ENCODE data around the gene PLXDC2.
A peak's percentile ranks its signal among the peaks of the same experiment; 100 is the strongest.

PLXDC2 gene

DNA sequence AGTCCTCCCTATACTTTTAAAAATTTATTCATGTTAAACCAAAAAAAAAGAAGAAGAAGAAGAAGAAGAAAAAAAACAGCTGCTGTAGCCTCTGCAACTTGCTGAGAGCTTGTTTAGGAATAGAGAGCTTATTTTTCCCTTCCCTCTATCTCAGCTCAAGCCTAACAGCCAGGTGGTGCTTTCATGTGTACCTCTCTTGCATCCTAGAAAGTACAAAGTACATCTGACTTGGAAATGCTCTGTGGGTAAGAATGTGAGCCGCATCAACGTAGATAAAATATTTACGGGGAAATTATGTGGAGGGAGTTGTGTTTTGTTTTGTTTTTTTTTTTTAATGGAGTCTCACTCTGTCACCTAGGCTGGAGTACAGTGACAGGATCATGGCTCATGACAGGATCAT lies 99.6 kb downstream of the PLXDC2 start:
- DNase-seq, result no peak

DNA sequence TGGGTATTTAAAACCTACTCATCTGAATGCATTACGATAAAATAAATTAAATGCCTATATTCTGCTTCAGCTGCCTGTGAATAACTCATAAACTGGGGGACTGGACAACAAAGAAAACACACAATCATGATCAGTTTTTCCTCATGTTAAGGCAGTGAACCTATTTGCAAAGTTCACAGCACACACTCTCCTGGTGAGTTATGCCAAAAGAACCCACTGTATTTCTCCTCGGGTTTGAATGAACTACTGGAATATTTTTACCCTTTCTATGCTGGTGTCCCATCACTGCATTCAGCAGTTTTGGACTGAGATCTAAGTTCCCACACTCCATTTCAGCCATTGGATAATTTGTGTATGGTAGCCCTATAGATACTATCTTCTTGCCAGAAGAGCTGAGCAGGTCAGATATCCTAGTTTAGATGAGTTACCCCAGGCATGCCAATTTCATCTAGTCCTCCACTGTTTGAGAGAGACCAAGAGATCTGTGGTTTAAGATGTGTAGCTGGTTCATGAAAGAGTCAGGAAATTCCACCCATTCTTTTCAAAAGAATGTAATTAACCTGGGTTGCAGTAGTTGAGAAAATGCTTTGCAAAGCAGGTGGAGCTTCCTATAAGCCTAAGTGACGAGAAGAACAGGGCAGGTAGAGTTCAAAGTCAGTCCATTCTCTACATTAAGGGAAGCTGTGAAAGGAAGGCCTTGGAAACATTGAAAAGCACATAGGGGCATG lies 101.7 kb downstream of the PLXDC2 start:
- no peak for DNase-seq

DNA sequence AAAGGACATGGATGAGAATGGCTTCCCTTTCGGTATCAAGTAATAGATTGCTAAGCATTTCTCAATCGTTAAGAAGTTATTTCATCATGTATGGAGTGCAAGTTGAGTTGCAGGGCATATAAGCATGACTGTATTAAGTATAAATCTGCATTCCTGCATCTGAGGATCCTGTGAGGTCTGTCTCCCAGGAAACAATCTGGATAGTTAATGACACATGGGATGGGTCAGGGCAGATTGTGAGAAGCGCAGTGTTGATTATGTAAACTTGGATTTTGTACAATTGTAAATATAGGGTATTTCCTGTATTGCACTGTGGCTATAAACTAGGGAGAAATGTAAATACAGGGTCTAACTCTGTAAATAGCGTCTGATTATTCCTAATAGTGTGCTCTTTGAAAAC lies 102.6 kb downstream of the PLXDC2 start:
- no peak for DNase-seq

DNA sequence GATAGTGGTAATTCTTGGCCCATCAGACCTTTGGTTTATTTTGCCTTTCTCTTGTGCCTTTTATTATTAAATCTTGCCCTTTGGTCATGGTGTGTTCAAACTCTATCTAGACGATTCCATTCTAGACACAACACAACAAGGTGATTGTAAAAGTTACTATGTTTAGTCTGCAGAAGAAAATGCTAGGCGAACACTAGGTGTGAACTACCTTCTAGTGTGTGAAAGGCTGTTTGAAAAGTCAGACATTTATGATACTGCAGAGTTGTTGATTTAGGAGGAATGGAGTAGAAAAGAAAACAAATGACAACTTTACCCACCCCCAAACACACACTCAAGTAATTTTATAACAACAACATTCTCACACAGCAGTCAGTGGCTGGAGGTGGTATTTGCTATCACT lies 103.4 kb downstream of the PLXDC2 start:
- DNase-seq, result no peak

DNA sequence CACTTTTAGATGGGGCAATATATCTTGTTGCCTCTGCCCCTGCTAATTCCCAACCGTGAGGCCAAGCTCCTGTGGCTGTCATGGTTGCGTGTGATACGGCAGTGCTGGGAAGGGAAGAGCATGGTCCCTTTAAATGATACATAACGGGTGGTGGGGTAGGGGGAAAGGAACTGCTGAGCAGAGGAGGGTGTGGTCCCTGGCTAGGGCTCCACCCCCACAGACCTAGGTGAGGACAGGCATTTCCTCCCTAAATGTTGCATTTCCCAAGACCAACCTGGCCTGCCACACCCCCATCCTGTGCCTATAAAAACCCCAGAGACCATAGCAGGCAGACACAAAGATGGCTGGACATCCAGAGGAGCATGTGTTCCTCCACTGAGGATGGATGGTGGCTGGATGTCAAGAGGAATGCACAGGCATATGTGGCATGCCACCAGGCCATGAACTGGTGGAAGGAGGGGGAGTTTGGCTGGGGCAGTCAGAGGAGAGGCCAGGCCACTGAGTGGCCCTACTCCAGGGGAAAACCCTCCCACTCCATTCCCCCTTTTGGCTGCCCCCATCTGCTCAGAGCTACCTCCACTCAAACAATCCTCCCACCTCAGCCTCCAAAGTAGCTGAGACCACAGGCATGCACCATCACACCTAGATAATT lies 104.0 kb downstream of the PLXDC2 start:
- DNase-seq, result no peak

DNA sequence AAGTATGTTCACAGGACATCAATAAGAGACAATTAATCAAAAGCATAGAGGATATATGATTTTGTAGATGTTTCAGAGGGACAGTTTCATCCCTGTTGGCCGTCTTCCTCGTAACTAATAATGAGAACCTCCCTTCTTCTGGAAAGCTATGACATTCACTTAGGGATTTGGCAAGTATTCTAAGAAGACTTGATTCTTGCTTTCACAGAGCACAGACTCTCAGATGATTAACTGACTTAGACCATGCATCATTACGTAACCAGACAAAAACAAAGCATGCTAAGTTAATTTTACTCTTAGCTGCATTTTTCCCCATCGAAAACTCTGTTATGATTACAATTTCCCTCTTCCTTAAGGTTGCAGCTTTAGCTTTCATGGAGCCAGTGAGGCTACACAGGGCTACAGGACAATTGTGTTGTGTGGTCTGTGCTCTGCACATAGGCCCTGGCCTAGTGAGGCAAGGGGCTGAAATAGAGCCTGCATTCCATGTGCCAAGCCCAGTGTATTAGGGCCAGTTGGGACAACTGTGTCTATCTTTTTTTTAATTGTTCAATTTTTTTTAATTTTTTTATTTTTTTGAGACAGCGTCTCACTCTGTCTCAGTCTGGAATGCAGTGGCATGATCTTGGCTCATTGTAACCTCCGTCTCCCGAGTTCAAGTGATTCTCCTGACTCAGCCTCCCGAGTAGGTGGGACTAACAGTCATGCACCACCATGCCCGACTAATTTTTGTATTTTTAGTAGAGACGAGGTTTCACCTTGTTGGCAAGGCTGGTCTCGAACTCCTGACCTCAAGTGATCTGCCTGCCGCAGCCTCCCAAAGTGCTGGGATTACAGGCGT lies 105.3 kb downstream of the PLXDC2 start:
- no peak for DNase-seq

DNA sequence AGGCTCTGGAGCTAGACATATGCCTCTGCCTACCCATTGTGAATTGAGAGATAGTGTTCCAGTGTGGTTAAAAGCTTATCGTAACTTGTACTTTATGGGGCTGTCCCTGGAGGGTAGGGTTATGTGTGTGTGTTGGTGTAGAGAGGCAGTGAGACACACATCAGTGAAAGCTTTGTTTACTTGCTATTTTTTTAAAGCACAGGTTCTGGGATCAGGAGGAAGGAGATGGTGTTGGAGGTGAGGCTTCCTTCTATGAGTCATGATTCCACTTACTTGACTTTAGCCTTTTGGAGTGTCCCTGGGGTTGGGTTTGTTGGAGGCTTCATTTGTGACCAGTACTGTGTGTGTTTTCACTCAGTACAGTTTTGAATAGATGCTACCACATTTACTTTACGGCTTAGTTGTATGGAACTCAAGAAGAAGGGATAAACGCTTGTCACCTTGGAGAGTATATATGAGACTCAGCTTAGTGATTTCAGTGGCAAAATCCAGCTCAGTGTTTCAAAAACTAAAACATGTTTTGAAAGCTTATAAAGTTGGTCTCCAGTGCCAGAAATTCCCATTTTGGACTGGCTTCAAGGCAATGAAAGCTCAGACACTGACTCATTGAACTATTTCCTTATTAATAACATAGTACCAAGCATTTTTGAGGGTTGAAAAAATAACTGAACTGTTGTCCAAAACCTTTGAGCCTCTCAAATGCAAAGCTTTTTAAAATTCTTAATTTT lies 106.2 kb downstream of the PLXDC2 start:
- DNase-seq, result no peak

DNA sequence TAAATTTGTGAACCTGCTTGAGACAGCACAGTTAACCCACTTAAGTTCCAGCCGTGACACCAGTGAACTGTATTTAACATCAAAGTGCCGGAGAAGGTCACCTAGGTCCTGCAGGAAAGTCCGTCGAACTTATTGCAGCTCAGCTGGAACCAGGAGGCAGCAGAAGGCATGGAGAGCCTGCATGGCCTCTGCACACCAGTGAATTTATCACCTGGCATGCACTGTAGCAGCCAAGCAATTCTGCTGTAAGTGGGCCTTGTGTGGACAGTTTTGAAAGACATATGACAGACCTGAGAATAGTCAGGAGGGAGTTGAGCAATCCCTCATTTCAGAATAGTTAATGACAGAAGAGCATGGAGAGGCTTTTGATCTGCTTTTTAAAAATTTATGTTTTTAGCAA lies 108.8 kb downstream of the PLXDC2 start:
- no peak for DNase-seq

DNA sequence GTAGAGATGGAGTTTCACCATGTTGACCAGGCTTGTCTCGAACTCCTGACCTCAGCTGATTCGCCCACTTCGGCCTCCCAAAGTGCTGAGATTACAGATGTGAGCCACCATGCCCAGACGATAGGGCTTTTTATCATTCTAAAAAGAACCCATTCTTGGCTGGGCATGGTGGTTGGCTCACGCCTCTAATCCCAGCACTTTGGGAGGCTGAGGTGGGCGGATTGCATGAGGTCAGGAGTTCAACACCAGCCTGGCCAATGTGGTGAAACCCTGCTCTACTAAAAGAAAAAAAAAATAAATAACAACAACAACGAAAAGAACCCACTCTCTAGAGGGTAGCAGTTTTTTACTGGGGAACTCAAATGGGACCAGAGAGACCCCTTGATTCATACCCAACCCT lies 112.7 kb downstream of the PLXDC2 start:
- DNase-seq, result no peak

DNA sequence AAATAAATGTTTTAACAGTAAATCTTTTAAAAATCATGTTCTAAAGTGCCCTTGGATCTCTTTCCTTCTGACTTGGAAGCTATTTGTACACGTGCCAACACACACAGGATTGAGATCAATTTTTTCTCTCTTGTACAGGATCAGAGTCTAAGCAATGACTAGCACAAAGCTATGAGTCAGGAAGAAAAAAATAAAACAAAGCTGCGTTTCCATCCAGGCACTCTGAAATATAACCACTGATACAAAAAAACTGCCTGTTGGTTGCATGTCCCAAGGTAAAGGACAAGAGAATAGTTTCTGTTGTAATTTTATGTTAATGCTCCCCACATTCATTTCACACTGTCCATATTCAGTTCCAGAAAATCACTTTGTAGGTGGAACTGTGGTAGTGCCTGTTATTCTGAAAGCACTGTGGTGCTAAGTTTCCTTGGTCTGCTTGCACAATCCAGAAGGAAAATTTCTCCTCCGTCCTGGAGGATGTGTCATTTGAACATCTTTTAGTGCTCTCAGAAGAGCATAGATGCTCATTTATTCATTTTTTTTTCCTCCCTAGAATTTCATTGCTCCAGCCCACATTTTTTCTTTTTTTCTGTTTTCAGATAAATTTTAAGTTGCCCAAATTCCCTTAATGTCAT lies 113.4 kb downstream of the PLXDC2 start:
- DNase-seq, result no peak

DNA sequence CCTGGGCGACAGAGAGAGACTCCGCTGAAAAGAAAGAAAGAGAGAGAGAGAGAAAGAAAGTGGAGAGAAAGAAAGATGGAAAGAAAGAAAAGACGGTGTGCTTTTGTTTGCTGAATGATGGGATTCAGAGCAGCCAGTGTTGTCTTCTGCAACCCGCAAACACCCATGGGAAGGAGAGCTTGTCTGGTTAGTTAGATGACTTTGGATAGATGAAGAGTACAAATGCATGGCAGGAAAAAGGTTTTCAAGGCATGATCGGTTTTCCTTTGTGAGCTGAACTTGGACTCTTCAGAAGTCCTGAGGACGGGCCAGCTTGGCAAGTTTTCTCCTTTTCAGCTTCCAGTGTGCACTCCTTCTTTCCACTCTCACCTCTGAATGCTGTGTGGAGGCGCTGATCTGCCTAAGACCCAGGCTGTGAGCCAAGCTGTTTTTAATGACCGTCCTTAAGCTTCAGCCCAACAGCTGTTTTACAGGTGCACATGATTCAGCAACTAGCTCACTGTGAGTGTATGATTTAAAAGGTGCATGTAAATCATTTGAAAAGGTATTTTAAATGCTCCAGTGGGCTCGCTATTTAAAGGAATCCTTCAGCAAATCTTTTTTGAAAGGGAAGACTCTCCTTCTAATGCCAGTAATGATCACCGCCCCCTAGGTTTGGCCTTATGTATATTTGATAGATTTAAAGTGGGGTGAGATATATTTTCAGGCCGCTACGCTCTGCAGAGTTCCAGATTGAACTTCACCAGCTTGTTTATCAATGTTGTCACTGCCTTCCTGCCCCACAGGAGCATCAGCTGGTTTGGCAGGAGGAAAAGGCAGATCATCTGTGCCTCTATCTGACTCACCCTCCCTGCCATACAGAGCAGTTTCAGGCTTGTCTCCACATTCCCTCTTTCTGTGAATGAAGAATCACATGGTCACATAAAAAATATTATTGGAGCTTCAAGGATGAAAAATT lies 115.0 kb downstream of the PLXDC2 start:
- no peak for DNase-seq

DNA sequence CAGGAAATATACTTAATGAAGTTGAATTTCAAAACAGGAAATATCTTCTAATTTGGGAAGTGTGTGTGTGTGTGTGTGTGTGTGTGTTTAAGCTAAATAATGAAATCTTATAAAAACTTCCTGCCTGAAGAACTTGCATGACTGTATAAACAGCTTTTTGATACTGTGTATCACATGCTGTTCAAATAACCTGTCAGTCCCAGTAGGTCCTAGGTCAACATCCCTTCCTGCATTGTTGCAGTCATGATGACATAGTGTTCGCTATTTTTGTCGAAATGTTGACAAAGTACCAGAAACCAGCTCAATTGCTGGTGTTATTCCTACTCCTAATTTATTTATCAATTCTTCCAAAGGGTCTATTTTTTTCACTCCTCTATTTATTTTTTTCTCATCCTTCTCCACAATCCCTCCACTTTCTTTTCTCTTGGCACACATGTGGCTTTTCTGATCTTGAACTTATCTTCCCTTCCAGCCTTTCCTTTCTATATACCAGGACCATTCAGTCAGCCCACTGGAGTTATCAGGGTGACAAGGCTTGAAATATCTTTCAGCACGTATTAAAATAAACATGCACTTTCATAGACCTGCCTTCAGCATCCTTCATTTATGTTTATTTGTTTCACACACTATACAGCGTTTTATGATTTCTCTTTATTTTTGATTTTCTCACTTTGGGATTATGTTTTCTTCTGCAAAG lies 115.8 kb downstream of the PLXDC2 start:
- DNase-seq, result no peak

DNA sequence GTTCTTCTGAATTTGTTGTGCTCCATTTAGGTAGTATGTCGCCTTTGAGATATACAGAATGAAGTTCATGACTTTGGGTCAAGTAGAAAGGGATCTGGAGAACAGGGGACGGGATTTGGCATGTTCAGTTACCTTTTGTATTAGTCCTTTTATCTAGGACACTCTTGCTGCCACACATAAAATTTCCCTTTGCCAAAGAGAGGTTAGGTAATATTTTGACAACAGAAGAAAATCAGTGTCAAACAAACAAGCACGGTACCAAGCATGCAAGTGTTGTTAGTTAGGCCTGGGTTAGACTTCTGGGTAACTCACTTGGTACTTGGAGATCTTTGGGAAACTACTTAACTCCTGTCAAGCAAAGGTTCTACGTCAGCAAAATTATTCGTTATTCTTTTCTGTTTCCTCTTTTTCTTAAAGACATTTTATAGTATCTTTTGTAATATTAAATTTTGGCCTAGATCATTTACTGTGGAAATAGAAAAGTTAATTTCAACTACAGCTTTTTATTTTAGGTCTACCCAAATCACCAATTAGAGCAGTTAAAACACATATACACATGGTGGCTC lies 116.7 kb downstream of the PLXDC2 start:
- no peak for DNase-seq

DNA sequence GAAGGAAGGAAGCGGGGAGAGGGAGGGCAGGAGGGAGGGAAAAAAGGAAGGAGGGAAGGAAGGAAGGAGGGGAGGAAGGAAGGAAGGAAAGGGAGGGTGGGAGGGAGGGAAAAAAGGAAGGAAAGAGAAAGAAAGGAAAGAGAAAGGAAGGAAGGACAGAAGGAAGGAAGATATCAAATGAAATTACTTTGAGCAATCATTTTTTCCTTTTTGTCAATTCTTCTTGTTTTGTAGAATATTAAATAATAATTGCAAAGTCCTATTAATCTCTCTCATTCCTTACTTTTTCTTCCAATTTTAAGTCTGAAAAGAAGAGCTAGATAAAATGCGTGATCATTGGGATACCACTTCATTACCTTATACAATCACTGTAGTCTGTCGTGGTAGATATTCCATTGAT lies 117.5 kb downstream of the PLXDC2 start:
- no peak for DNase-seq

DNA sequence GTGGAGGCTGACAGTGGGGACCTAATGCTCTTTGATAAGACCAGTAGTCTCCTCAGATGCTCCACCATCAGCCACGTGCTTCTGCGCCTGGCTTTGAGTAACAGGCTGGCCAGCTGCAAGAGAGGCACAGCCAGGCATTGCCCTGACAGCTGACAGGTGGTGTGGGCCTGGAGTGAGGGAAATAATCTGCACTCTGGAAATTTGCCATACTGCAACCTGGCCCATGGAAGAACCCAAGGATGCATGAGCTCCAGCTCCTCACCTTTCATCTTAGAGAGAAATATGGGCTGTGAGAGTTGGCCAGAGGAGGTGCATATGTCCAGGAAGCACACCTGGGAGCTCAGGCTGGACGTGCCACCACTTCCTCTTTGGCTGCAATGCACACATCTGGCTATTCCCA lies 118.9 kb downstream of the PLXDC2 start:
- no peak for DNase-seq

DNA sequence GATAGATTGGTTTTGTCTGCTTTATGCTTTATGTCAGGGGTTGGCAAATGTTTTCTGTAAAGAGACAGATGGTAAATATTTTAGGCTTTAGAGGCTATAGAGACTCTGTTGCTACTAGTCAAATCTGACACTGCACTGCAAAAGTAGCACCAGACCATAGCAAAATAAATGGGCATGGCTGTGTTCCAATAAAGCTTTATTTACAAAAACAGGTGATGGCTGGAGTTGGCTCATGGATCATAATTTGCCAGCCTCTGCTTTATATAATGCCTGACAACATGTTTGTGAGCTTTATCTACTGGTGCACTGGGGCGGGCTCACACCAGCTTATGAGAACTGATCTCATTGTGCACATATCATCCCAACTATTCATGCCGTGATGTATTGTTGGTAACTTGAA lies 120.1 kb downstream of the PLXDC2 start:
- DNase-seq, result no peak

DNA sequence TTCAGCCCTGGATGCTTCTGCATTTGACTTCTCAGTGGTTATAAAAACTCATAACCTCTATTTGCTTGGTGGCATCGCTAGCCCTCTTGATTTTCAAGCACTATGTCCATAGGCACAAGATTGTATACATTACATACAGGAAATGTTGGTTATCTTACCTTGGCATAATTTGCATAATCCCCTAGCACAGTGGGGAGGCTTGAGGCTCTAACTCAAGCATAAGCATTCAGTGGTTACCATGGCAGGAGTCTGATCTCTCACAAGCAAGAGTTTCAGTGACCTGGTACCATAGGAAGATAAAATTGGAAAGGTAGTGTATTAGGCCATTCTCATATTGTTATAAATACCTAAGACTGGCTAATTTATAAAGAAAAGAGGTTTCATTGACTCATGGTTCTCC lies 121.8 kb downstream of the PLXDC2 start:
- no peak for DNase-seq

DNA sequence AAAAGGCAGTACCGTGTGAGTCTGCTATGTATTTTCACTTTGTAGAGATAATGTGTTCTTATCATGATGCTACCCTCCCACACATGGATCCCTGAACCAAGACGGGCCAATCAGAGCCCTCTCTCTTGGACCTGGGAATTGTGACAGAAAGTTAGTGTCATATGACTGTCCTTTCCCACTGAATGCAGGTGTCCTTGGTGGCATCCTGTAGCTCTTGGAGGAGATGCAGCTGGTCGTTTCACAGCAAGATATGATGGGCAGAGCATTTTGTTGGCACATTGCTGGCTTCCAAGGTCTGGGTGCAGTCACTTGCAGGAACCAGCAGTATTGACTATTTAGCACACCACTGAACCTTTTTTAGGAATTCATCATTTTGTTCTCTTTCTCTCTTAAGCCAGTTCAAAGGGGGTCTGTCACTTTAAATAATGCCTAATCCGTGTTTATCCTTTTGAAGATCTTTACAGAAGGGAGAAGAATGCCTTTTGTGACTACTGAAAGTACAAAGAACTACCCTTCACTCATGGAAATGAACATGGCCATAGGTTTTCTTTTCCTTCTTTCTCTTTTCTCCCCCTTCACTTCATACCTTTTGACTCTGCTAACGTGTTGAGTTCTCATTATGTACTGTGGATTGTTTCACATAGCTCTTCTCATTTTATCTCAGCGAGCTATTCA lies 125.1 kb downstream of the PLXDC2 start:
- DNase-seq, result no peak

DNA sequence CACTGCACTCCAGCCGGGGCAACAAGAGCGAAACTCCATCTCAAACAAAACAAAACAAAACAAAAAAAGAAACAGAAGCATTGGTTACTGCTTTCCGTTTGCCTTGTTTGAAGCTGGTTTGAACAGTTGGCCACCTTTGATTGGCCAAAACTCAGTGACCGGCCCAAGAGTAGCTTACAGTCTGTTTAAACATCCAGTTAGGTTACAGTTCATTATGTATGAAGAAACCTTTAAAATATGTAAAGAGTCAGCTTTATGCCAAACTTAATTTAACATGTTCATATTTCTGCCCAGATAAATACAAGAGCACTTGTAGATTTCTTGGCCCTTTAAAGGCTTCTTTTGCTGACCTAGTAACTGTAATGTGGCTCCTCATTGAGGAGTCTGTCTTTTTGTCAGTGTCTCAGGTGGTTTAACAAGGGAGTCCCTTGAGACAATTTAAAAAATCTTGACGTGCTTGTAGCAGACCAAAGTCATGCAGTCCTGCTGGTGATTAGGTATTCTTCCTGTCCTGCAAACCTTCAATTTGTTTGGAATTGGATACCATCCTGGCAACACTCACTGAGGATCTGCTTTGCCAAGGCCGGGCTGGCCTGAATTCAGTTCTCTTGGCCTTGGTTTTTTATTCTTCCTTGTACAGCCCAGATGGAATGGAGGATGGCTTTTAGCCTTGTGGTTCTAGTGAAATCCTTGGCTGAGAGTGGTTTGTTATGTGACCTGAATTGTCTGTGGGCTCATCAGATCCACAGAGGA lies 128.9 kb downstream of the PLXDC2 start:
- DNase-seq, result peak in 1 of 2 experiments; percentile 18
